CD14-positive monocyte (primary cell): ENCODE data around the gene PGR. TPM values are rescaled to one million over a fixed set of nuclear protein-coding genes. Genes with fewer than 3 reads are reported as not detected.

Source experiments
- DNase-seq, 3 donors: peaks; one replicate each; pipeline ENCODE4 v3.0.0-alpha.2; 2011 to 2022
- H2AFZ ChIP-seq: 2 replicates; pipeline ENCODE4 v1.6.0; 2012; ENCODE audit warnings: mild to moderate bottlenecking, low read depth, low read length, inconsistent platforms; ENCODE audit not compliant: insufficient read depth, poor library complexity, severe bottlenecking
- H3K27ac ChIP-seq, 2 donors: 1 replicate in 1 of 2; 2 replicates in 1 of 2; pipeline ENCODE4 v1.5.1; 2012 to 2013; ENCODE audit warnings: low read length in 2 of 2, control low read depth in 1 of 2, inconsistent platforms in 1 of 2, low read depth in 1 of 2, mild to moderate bottlenecking in 1 of 2
- H3K27me3 ChIP-seq, 2 donors: one replicate each; pipeline versions ENCODE4 v1.6.0 to v1.6.1; 2011 to 2013; ENCODE audit warnings: low read length in 2 of 2; ENCODE audit not compliant: control insufficient read depth in 2 of 2, insufficient read depth in 2 of 2
- H3K36me3 ChIP-seq, 2 donors: replicated peaks in 1 of 2; 1 replicate in 1 of 2; 2 replicates in 1 of 2; pipeline versions ENCODE4 v1.5.1 to v1.6.1; 2012 to 2013; ENCODE audit warnings: low read length in 2 of 2, control low read depth in 1 of 2, inconsistent platforms in 1 of 2, mild to moderate bottlenecking in 1 of 2; ENCODE audit not compliant: insufficient read depth in 2 of 2, control insufficient read depth in 1 of 2
- H3K4me1 ChIP-seq, 2 donors: 1 replicate in 1 of 2; 2 replicates in 1 of 2; pipeline versions ENCODE4 v1.5.1 to v1.6.1; 2012 to 2013; ENCODE audit warnings: low read length in 2 of 2, control low read depth in 1 of 2, inconsistent platforms in 1 of 2, mild to moderate bottlenecking in 1 of 2, moderate library complexity in 1 of 2; ENCODE audit not compliant: insufficient read depth in 2 of 2, control insufficient read depth in 1 of 2
- H3K4me2 ChIP-seq: replicated peaks from 2 replicates; pipeline ENCODE3; 2012; ENCODE audit warnings: low read length, moderate library complexity, mild to moderate bottlenecking; ENCODE audit not compliant: poor library complexity, severe bottlenecking; ENCODE audit errors: extremely low read depth
- H3K4me3 ChIP-seq, 3 experiments: fragments of 200-600 bp in 1 of 3; sonication (generic) in 1 of 3; replicated peaks in 1 of 3; 1 replicate in 2 of 3; 2 replicates in 1 of 3; pipeline ENCODE4 v1.5.1; 2011 to 2013; ENCODE audit warnings: low read length in 3 of 3, mild to moderate bottlenecking in 3 of 3, control low read depth in 2 of 3, low read depth in 2 of 3, inconsistent platforms in 1 of 3, moderate library complexity in 1 of 3
- H3K79me2 ChIP-seq: 2 replicates; pipeline ENCODE4 v1.6.0; 2012; ENCODE audit warnings: mild to moderate bottlenecking, control low read depth, inconsistent platforms, low read length, moderate library complexity; ENCODE audit not compliant: insufficient read depth
- H3K9ac ChIP-seq: 2 replicates; pipeline ENCODE4 v1.6.0; 2017; ENCODE audit warnings: low read length, mild to moderate bottlenecking; ENCODE audit not compliant: insufficient read depth, poor library complexity, severe bottlenecking
- H3K9me3 ChIP-seq, 2 donors: replicated peaks in 1 of 2; 1 replicate in 1 of 2; 2 replicates in 1 of 2; pipeline versions ENCODE4 v1.5.1 to v1.6.1; 2012 to 2013; ENCODE audit warnings: low read length in 2 of 2, control low read depth in 1 of 2; ENCODE audit not compliant: control insufficient read depth in 1 of 2, insufficient read depth in 1 of 2
- H4K20me1 ChIP-seq: 2 replicates; pipeline ENCODE4 v1.6.0; 2012; ENCODE audit warnings: mild to moderate bottlenecking, low read length, control low read depth, moderate library complexity; ENCODE audit not compliant: insufficient read depth
- H3K27ac Mint-ChIP-seq, 7 donors: one replicate each; pipeline ENCODE4 v1.8.0; 2020; ENCODE audit warnings: mild to moderate bottlenecking in 7 of 7, mixed read lengths in 7 of 7, moderate library complexity in 6 of 7, inconsistent platforms in 2 of 7
- H3K27me3 Mint-ChIP-seq, 3 donors: one replicate each; pipeline ENCODE4 v1.8.0; 2021 to 2022; ENCODE audit warnings: low read depth in 3 of 3, mild to moderate bottlenecking in 3 of 3, mixed read lengths in 3 of 3, moderate library complexity in 3 of 3, inconsistent platforms in 1 of 3
- H3K36me3 Mint-ChIP-seq, 2 donors: one replicate each; pipeline ENCODE4 v1.8.0; 2020; ENCODE audit warnings: mixed read lengths in 2 of 2, inconsistent platforms in 1 of 2, mild to moderate bottlenecking in 1 of 2
- H3K4me1 Mint-ChIP-seq: one replicate; pipeline ENCODE4 v1.8.0; 2020; ENCODE audit warnings: mild to moderate bottlenecking, mixed read lengths
- H3K4me3 Mint-ChIP-seq, 2 donors: one replicate each; pipeline ENCODE4 v1.8.0; 2020; ENCODE audit warnings: mild to moderate bottlenecking in 2 of 2, mixed read lengths in 2 of 2, moderate library complexity in 1 of 2
- H3K9me3 Mint-ChIP-seq, 7 donors: one replicate each; pipeline ENCODE4 v1.8.0; 2020 to 2022; ENCODE audit warnings: mixed read lengths in 7 of 7, mild to moderate bottlenecking in 6 of 7, moderate library complexity in 6 of 7, inconsistent platforms in 2 of 7
- WGBS: methylation state at CpG from one replicate; pipeline ENCODE4 v1.1.5; 2013; ENCODE audit warnings: missing lambda C conversion rate; ENCODE audit not compliant: insufficient coverage; 5-methylcytosine and 5-hydroxymethylcytosine counted together
- intact Hi-C, 2 donors: fragments of 100-400 bp; cut with micrococcal nuclease; formaldehyde crosslinking; loops; one replicate each; pipeline versions ENCODE4 v1.15.0 to v1.15.1; 2023
- polyA plus RNA-seq, 3 donors: library from polyadenylated mRNA; depleted of rRNA in 1 of 3; unstranded in 2 of 3; stranded (reverse) in 1 of 3; fragments of 300-500 nt in 2 of 3; fragments of >200 nt in 1 of 3; fragmentation: Illumina TruSeq in 2 of 3; gene quantifications; 1 replicate in 2 of 3; 2 replicates in 1 of 3; pipeline ENCODE4 v1.2.3, GENCODE V29; 2012 to 2021
- TF ChIP-seq, protein P1 (sequence below): fragments of 200-600 bp; IDR thresholded peaks from one replicate; pipeline ENCODE4 v1.8.0; 2022; ENCODE audit warnings: antibody characterized with exemption, mild to moderate bottlenecking

Gene PGR
- polyA plus RNA-seq, 3 donors, result not detected

DNA sequence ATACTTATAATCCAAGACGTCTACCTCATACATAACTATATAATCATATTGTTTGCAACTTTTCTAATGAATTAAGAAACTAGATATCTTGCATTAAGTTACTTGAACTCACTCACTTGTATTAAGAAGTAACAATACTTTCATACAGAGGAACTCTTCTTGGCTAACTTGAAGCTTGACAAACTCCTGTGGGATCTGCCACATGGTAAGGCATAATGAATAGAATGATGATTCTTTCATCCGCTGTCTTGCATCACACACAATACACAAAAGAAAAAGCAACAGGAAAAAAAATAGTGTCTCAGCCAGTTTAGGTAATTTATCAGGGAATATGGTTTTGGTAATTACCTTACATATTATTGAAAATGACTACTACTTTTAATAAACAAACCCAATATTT lies 79.8 kb downstream of the PGR start:
- DNase-seq, result no peak
- Mint-ChIP-seq H3K4me3 (no peak overlapping the region), H3K36me3 (no peaks in the 10 kb centered on the region), H3K27ac (no peak overlapping the region), H3K27me3 (peaks cover under 1 to 2% (median 1%) of the 10 kb centered on the region in 3 donors), H3K4me1 (no peaks in the 10 kb centered on the region), H3K9me3 (peaks cover 0 to 4% (median 0%) of the 10 kb centered on the region in 7 donors)
- Histone ChIP-seq H3K4me1 (no peaks in the 10 kb centered on the region), H3K27ac (no peak overlapping the region), H3K27me3 (no peaks in the 10 kb centered on the region), H3K9ac (no peak overlapping the region), H3K36me3 (no peaks in the 10 kb centered on the region), H4K20me1 (no peaks in the 10 kb centered on the region), H3K79me2 (no peaks in the 10 kb centered on the region), H3K4me2 (no peak overlapping the region), H2AFZ (no peak overlapping the region), H3K9me3 (peaks cover 0 to 1% of the 10 kb centered on the region in 2 donors), H3K4me3 (no peak overlapping the region)
- no CpG with 5 or more reads among the region's 2 CpGs for WGBS
- TF ChIP-seq, protein P1, sequence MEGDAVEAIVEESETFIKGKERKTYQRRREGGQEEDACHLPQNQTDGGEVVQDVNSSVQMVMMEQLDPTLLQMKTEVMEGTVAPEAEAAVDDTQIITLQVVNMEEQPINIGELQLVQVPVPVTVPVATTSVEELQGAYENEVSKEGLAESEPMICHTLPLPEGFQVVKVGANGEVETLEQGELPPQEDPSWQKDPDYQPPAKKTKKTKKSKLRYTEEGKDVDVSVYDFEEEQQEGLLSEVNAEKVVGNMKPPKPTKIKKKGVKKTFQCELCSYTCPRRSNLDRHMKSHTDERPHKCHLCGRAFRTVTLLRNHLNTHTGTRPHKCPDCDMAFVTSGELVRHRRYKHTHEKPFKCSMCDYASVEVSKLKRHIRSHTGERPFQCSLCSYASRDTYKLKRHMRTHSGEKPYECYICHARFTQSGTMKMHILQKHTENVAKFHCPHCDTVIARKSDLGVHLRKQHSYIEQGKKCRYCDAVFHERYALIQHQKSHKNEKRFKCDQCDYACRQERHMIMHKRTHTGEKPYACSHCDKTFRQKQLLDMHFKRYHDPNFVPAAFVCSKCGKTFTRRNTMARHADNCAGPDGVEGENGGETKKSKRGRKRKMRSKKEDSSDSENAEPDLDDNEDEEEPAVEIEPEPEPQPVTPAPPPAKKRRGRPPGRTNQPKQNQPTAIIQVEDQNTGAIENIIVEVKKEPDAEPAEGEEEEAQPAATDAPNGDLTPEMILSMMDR, result no peak
- intact Hi-C loops, result no loop called here

DNA sequence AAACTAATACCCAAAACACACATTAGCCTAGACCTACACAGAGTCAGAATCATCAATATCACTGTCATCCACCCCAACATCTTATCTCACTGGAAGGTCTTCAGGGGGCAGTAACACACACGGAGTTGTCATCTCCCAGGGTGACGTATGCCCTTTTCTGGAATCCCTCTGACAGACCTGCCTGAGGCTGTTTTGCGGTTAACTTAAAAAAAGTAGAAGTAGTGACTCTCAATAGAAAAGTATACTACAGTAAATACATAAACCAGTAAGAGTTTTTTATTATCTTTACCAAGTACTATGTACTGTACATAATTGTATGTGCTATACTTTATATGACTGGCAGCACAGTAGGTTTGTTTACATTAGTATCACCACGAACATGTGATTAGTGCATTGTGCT lies 80.5 kb downstream of the PGR start:
- no peak overlapping the region for H3K27ac ChIP-seq
- no peak overlapping the region for H3K4me2 ChIP-seq
- H3K27me3 ChIP-seq, result no peaks in the 10 kb centered on the region
- no peak overlapping the region for H3K4me3 ChIP-seq
- DNase-seq, result no peak
- H3K4me1 ChIP-seq, result no peaks in the 10 kb centered on the region
- H2AFZ ChIP-seq, result no peak overlapping the region
- no peaks in the 10 kb centered on the region for H4K20me1 ChIP-seq
- Mint-ChIP-seq H3K27me3 (peaks cover 1 to 2% (median 2%) of the 10 kb centered on the region in 3 donors), H3K27ac (no peak overlapping the region), H3K36me3 (no peaks in the 10 kb centered on the region), H3K9me3 (peaks cover 0 to 4% (median 0%) of the 10 kb centered on the region in 7 donors), H3K4me1 (no peaks in the 10 kb centered on the region), H3K4me3 (no peak overlapping the region)
- H3K36me3 ChIP-seq, result no peaks in the 10 kb centered on the region
- TF ChIP-seq, protein P1, result no peak
- no peak overlapping the region for H3K9ac ChIP-seq
- no CpG with 5 or more reads among the region's 4 CpGs for WGBS
- H3K9me3 ChIP-seq, result peaks cover 0 to 4% of the 10 kb centered on the region in 2 donors
- intact Hi-C loops, result no loop called here
- H3K79me2 ChIP-seq, result no peaks in the 10 kb centered on the region
